Dendritic cell treated with granulocyte-macrophage colony-stimulating factor and Interleukin-4, amounts not matched to agents 40 ng/mL and 50 ng/mL, for 4 days (primary cell): Measurements from ENCODE around the gene CLRN2.
"Not testable (repeated sequence)": the region's sequence is repeated elsewhere in the genome, so short reads cannot be mapped to it uniquely, and the experiment has no call there.

Experiments
- H3K27ac Mint-ChIP-seq: one replicate; pipeline ENCODE4 v1.8.0; 2022; ENCODE audit warnings: mild to moderate bottlenecking, mixed read lengths
- H3K27me3 Mint-ChIP-seq: one replicate; pipeline ENCODE4 v1.8.0; 2022; ENCODE audit warnings: mild to moderate bottlenecking, mixed read lengths
- H3K36me3 Mint-ChIP-seq: one replicate; pipeline ENCODE4 v1.8.0; 2022; ENCODE audit warnings: low read depth, mixed read lengths
- H3K4me1 Mint-ChIP-seq: one replicate; pipeline ENCODE4 v1.8.0; 2022; ENCODE audit warnings: low read depth, mixed read lengths
- H3K4me3 Mint-ChIP-seq: one replicate; pipeline ENCODE4 v1.8.0; 2022; ENCODE audit warnings: mild to moderate bottlenecking, moderate library complexity, mixed read lengths
- H3K9me3 Mint-ChIP-seq: one replicate; pipeline ENCODE4 v1.8.0; 2022; ENCODE audit warnings: mixed read lengths
- intact Hi-C: fragments of 100-400 bp; cut with micrococcal nuclease; formaldehyde crosslinking; loops from one replicate; pipeline ENCODE4 v1.15.0; 2022

The CLRN2 gene

GRCh38 chr4:17565846-17566245 lies 50.9 kb downstream of the CLRN2 start:
- intact Hi-C loops = no loop called here

GRCh38 chr4:17567271-17567670 lies 52.3 kb downstream of the CLRN2 start:
- no peaks in the 10 kb centered on the region for H3K9me3 Mint-ChIP-seq
- no peak overlapping the region for H3K4me3 Mint-ChIP-seq
- intact Hi-C loops = no loop called here
- peaks cover 4% of the 10 kb centered on the region for H3K27me3 Mint-ChIP-seq
- H3K27ac Mint-ChIP-seq = no peak overlapping the region
- peaks cover 1% of the 10 kb centered on the region for H3K4me1 Mint-ChIP-seq
- no peaks in the 10 kb centered on the region for H3K36me3 Mint-ChIP-seq

More at GRCh38 chr4:17565846-17566245, 50.9 kb downstream of the CLRN2 start:
- peaks cover 4% of the 10 kb centered on the region for H3K27me3 Mint-ChIP-seq
- peaks cover 15% of the 10 kb centered on the region for H3K4me1 Mint-ChIP-seq
- H3K27ac Mint-ChIP-seq = no peak overlapping the region
- no peaks in the 10 kb centered on the region for H3K36me3 Mint-ChIP-seq
- no peaks in the 10 kb centered on the region for H3K9me3 Mint-ChIP-seq
- no peak overlapping the region for H3K4me3 Mint-ChIP-seq

DNA sequence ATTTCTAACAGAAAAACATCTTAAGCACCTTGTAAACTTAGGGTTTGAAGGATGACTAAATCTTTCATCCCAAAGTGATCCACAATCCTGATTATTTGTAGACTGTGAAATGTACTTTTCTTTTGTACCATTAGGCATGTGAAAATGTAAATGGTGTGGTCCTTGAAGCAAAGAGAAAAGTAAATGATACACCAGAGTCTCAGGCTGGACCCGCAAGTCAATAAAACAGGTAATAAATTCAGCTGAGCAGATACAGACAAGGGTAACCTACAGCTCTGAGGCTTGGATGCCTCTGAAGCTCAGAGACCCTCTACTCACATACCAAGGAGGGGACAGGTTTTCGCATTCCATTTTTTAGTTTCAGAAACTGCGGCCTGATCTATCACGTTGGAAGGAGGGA lies 59.2 kb downstream of the CLRN2 start:
- no peaks in the 10 kb centered on the region for H3K27me3 Mint-ChIP-seq
- H3K36me3 Mint-ChIP-seq = peaks cover 21% of the 10 kb centered on the region
- intact Hi-C loops = no loop called here
- H3K27ac Mint-ChIP-seq = no peak overlapping the region
- no peak overlapping the region for H3K4me3 Mint-ChIP-seq
- H3K9me3 Mint-ChIP-seq = no peaks in the 10 kb centered on the region
- H3K4me1 Mint-ChIP-seq = peaks cover 17% of the 10 kb centered on the region

GRCh38 chr4:17575177-17575576 lies 60.2 kb downstream of the CLRN2 start:
- H3K4me3 Mint-ChIP-seq, H3K27ac Mint-ChIP-seq, H3K9me3 Mint-ChIP-seq, intact Hi-C loops, H3K27me3 Mint-ChIP-seq: not testable (repeated sequence)
- Mint-ChIP-seq H3K4me1 (peaks cover 27% of the 10 kb centered on the region), H3K36me3 (peaks cover 29% of the 10 kb centered on the region)
